ENCODE results near the gene TMEM41B. TPM values are rescaled to one million over a fixed set of nuclear protein-coding genes. Genes with fewer than 3 reads are reported as not detected.

Gene TMEM41B
- polyA plus RNA-seq, 1 experiment = 18.7 TPM

DNA sequence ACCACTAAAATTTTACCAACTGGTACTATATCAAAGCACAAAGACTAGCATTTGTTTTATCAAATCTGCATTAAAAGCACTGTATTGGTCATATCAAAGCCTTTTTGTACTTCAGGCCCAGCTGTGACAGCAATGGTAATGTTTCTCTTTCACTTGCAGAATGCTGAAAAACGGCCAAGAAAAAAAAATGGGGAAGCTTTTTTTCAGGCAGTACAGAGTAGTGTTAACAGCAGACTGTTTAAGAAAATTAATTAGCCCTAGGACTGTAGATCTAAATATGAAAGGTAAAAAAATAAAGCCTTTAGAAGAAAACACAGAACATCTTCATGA lies 82.6 kb downstream of the TMEM41B start:
- POLR2A ChIA-PET = no interaction called here
- H3K36me3 ChIP-seq (ENCODE audit: control insufficient read depth, insufficient read depth, low read length) = no peaks in the 10 kb centered on the region
- no peak for TF ChIP-seq CTCF (IDR thresholded peaks at IDR 0.05; ENCODE audit: insufficient read depth, low read depth, low read length)
- DNase-seq (ENCODE audit: low read depth) = no peak
- no peaks in the 10 kb centered on the region for H3K27me3 ChIP-seq (ENCODE audit: control insufficient read depth, insufficient read depth, low read length)
- no peak overlapping the region for H3K4me3 ChIP-seq (ENCODE audit: low read depth, low read length)
- CTCF ChIA-PET = interaction anchor here (0.6 kb wide), 1 partner anchor 249 kb away, joined by 5 read pairs; no protein-coding TSS in a partner anchor

Small RNAs within 50 kb of the gene (small RNA-seq; reads per million reads assigned to genes)
- not detected for gene RF00017 (ENCODE audit: insufficient read length, low read depth, low replicate concordance)

Other genes with a start within 250 kb of the TMEM41B start
- gene SCUBE2, start 223.0 kb downstream of the TMEM41B start, polyA plus RNA-seq (2011; rRNA removed) = 1.4 and 2.0 TPM in 2 replicates
- gene DENND5A, start 49.2 kb downstream of the TMEM41B start, polyA plus RNA-seq (2011; rRNA removed) = 194 and 289 TPM in 2 replicates
- 35.2 and 76.9 TPM in 2 replicates for gene IPO7, start 70.1 kb upstream of the TMEM41B start, polyA plus RNA-seq (2011; rRNA removed)
- 26.6 and 27.8 TPM in 2 replicates for gene ZNF143, start 146.4 kb upstream of the TMEM41B start, polyA plus RNA-seq (2011; rRNA removed)